Measurements from ENCODE around the gene RSPH6A. TPM values are rescaled to one million over a fixed set of nuclear protein-coding genes. Genes with fewer than 3 reads are reported as not detected.
A peak's percentile ranks its signal among the peaks of the same experiment; 100 is the strongest.

The RSPH6A gene
- total RNA-seq (2014; rRNA removed; shearing (Covaris generic)): not detected in 2 replicates
- polyA plus RNA-seq (2016; fragmentation: Nextera tagmentation; extraction: Ambion mirVana): not detected in 2 replicates

DNA sequence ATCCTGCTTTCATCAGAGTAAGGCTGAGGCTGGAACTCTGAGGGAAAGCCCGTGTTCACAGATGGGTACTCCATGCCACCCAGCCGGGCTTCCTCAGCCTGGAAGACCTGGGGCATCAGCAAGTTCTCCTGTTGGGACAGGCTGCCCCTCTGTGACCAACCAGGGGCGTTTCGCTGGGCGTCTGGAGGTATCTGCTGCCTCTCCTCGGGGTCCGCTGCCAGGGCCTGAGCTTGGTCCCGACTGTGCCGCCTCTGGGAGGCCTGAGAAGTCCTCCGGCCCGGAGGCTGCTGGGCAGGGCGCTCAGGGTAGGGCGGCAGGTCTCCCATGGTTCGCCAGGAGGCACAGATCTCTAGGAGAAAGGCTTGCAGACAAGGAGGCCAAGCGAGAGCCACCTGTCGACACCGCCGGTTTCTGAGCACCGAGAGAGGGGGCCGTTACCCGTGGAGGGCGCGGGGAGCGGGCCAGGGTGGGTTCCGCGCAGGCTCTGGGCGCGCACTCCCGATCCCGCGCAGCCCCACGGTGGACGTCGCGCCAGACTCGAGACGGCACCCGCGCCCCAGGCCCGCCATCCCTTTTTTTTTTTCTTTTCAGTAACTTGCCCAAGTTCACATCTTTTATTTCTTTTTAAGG lies at the start of gene RSPH6A:
Gene RSPH6A (minus strand): TSS at position 458 of the 630 bp plus-strand sequence. CDS start 132 bp downstream, at position 326.
- no peaks in the 10 kb centered on the region for H3K9me3 ChIP-seq (ENCODE audit: low read depth)
- no peaks in the 10 kb centered on the region for H3K9me2 ChIP-seq (ENCODE audit: insufficient read depth)
- H3K27ac ChIP-seq: no peak within 1 kb of the TSS
- no peaks in the 10 kb centered on the region for H3K36me3 ChIP-seq (ENCODE audit: low read depth)
- peaks cover 6% of the 10 kb centered on the region; the same call in 1 of the 2 replicates for H3K4me1 ChIP-seq (ENCODE audit: insufficient read depth)
- 73 to 79% methylated on average over 29 to 40 of the region's 40 CpGs for WGBS, 2 experiments (ENCODE audit: low coverage in 1 of 2, low lambda C conversion rate in 2 of 2, missing lambda C conversion rate in 2 of 2)
- H3K9ac ChIP-seq: no peak within 1 kb of the TSS
- H4K20me1 ChIP-seq (ENCODE audit: insufficient read depth): no peaks in the 10 kb centered on the region
- no peak for DNase-seq
- H3K79me2 ChIP-seq (ENCODE audit: insufficient read depth): no peaks in the 10 kb centered on the region
- no peak within 1 kb of the TSS for H2AFZ ChIP-seq
- H3K4me2 ChIP-seq (ENCODE audit: unreplicated experiment): no peak within 1 kb of the TSS
- in situ Hi-C loops (cut with MboI): no loop called here
- H3K27me3 ChIP-seq (replicated peaks; ENCODE audit: insufficient read depth): no peaks in the 10 kb centered on the region
- no peak for TF ChIP-seq EZH2phosphoT487 (IDR thresholded peaks at IDR 0.05; ENCODE audit: insufficient read depth, low read depth)
- no peak for TF ChIP-seq EZH2 (IDR thresholded peaks at IDR 0.05; ENCODE audit: insufficient read depth, poor library complexity, severe bottlenecking)
- no peaks in the 10 kb centered on the region for H3F3A ChIP-seq (ENCODE audit: insufficient read depth)
- H3K4me3 ChIP-seq: no peak within 1 kb of the TSS

DNA sequence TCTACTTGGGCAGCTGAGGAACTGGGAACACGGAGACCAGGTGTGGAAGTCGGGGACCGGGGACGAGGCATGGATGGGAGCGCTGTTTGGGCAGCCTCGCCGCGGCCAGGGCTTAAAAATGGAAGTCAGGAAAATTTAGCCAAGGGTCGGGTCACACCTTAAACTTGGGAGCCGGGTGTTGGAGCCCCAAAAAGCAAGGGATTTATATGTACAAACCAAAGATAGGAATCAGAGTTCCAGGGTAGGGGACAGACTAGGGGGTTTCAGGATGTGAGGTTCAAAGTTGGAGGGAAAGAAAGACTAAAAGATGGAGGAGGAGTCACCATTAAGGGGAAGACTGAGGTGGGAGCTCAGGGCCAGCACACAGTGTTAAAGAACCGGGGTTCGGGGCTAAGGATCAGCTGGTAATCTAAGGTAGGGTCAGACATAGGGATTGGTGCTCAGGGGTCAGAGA lies 49.5 kb upstream of the RSPH6A start:
- peak overlapping the region; percentile 91; the same call in 1 of the 2 replicates for H2AFZ ChIP-seq
- H3K79me2 ChIP-seq (ENCODE audit: insufficient read depth): peaks cover 30% of the 10 kb centered on the region
- no peak overlapping the region for H3K4me3 ChIP-seq
- H4K20me1 ChIP-seq (ENCODE audit: insufficient read depth): no peaks in the 10 kb centered on the region
- 18 to 20% methylated on average over 12 of the region's 12 CpGs for WGBS, 2 experiments (ENCODE audit: low coverage in 1 of 2, low lambda C conversion rate in 2 of 2, missing lambda C conversion rate in 2 of 2)
- in situ Hi-C loops (cut with MboI): no loop called here
- TF ChIP-seq EZH2phosphoT487 (IDR thresholded peaks at IDR 0.05; ENCODE audit: insufficient read depth, low read depth) (no peak), EZH2 (IDR thresholded peaks at IDR 0.05; ENCODE audit: insufficient read depth, poor library complexity, severe bottlenecking) (peak; percentile 92)
- H3K4me2 ChIP-seq (ENCODE audit: unreplicated experiment): no peak overlapping the region
- H3F3A ChIP-seq (ENCODE audit: insufficient read depth): peaks cover 10% of the 10 kb centered on the region; the same call in 1 of the 2 replicates
- H3K36me3 ChIP-seq (ENCODE audit: low read depth): 0 out of 2 replicates have a peak, but pooled peaks cover 5% of the 10 kb centered on the region
- DNase-seq: no peak
- peaks cover 10% of the 10 kb centered on the region; the same call in 1 of the 2 replicates for H3K4me1 ChIP-seq (ENCODE audit: insufficient read depth)
- H3K9me3 ChIP-seq (ENCODE audit: low read depth): no peaks in the 10 kb centered on the region
- H3K9me2 ChIP-seq (ENCODE audit: insufficient read depth): no peaks in the 10 kb centered on the region
- no peak overlapping the region for H3K9ac ChIP-seq
- H3K27me3 ChIP-seq (replicated peaks; ENCODE audit: insufficient read depth): peaks cover 27% of the 10 kb centered on the region
- H3K27ac ChIP-seq: no peak overlapping the region

DNA sequence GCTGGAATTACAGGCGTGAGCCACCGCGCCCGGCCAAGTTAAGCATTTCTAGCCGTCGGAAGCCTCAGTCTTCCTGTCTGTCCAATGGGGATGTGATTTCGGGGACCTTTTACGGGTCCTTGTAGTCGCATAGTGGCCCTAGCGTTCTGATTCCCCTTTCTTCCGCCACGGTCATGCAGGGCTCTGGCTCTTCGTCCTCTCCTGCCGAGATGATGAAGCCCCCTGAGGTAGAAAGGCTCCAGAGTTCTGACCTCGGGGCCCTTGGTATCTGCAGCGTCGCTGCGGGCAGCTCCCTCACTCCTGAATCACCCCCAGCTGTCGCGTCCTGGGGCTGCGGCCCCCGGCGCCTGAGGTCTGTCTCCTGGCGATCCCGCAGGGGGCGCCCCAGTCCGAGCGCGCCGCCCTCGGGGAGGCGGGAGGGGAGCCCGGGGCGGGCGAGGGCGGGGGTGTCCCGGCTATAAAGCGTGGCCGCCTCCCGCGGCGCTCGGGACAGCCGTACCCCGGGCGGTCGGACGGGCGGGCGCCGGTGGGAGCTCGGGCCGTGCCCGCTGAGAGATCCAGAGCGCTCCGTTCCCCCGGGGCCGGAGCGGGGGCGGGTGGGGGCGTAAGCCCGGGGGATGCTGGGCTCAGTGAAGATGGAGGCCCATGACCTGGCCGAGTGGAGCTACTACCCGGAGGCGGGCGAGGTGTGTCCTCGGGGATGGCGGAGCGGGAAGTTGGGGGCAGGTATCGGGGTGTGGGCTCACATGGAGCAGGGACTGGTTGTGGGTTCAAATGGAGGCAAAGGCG lies 48.9 kb upstream of the RSPH6A start, which contains the start of gene FOXA3:
Gene FOXA3 (plus strand): TSS at position 487 of the 789 bp plus-strand sequence. CDS start 131 bp downstream, at position 618.
- WGBS, 2 experiments (ENCODE audit: low coverage in 1 of 2, low lambda C conversion rate in 2 of 2, missing lambda C conversion rate in 2 of 2): 5% methylated on average over 35 to 58 of the region's 71 CpGs
- peaks cover 10% of the 10 kb centered on the region; the same call in 1 of the 2 replicates for H3F3A ChIP-seq (ENCODE audit: insufficient read depth)
- H3K36me3 ChIP-seq (ENCODE audit: low read depth): peaks cover 10% of the 10 kb centered on the region; the same call in 1 of the 2 replicates
- no peaks in the 10 kb centered on the region for H3K9me3 ChIP-seq (ENCODE audit: low read depth)
- H3K4me2 ChIP-seq (ENCODE audit: unreplicated experiment): peak within 1 kb of the TSS; percentile 72
- TF ChIP-seq EZH2phosphoT487 (IDR thresholded peaks at IDR 0.05; ENCODE audit: insufficient read depth, low read depth) (no peak; the same call in 1 of the 2 replicates), EZH2 (IDR thresholded peaks at IDR 0.05; ENCODE audit: insufficient read depth, poor library complexity, severe bottlenecking) (peak; percentile 91)
- H4K20me1 ChIP-seq (ENCODE audit: insufficient read depth): no peaks in the 10 kb centered on the region
- no peak within 1 kb of the TSS for H3K27ac ChIP-seq
- in situ Hi-C loops (cut with MboI): no loop called here
- peak; percentile 62 for DNase-seq
- H2AFZ ChIP-seq: peak within 1 kb of the TSS; percentile 91
- peaks cover 10% of the 10 kb centered on the region; the same call in 1 of the 2 replicates for H3K4me1 ChIP-seq (ENCODE audit: insufficient read depth)
- H3K4me3 ChIP-seq: peak within 1 kb of the TSS; percentile 61
- H3K9me2 ChIP-seq (ENCODE audit: insufficient read depth): no peaks in the 10 kb centered on the region
- H3K27me3 ChIP-seq (replicated peaks; ENCODE audit: insufficient read depth): peaks cover 27% of the 10 kb centered on the region
- peaks cover 36% of the 10 kb centered on the region for H3K79me2 ChIP-seq (ENCODE audit: insufficient read depth)
- no peak within 1 kb of the TSS for H3K9ac ChIP-seq

DNA sequence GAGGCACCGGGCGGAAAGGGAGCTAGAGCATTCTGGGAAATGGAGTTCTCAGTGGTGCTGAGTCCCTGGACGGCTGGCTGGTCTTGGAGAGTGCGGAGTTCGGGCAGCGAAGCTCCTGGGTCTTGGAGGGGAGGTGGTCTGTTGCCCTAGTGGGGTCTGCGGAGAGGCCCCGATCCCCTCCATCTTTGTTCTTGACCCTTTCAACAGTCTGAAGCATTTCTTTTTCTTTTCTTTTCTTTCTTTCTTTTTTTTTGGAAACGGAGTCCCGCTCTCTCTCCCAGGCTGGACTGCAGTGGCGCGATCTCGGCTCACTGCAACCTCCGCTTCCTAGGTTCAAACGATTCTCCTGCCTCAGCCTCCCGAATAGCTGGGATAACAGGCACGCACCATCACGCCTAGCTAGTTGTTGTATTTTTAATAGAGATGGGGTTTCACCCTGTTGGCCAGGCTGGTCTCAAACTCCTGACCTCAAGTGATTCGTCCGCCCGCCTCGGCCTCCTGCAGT lies 48.3 kb upstream of the RSPH6A start:
- H3F3A ChIP-seq (ENCODE audit: insufficient read depth): peaks cover 10% of the 10 kb centered on the region; the same call in 1 of the 2 replicates
- peak overlapping the region; percentile 91 for H2AFZ ChIP-seq
- no peak overlapping the region for H3K27ac ChIP-seq
- no peak overlapping the region for H3K9ac ChIP-seq
- no peaks in the 10 kb centered on the region for H3K9me2 ChIP-seq (ENCODE audit: insufficient read depth)
- H3K27me3 ChIP-seq (replicated peaks; ENCODE audit: insufficient read depth): peaks cover 27% of the 10 kb centered on the region
- peak overlapping the region; percentile 72 for H3K4me2 ChIP-seq (ENCODE audit: unreplicated experiment)
- peaks cover 10% of the 10 kb centered on the region; the same call in 1 of the 2 replicates for H3K4me1 ChIP-seq (ENCODE audit: insufficient read depth)
- H4K20me1 ChIP-seq (ENCODE audit: insufficient read depth): no peaks in the 10 kb centered on the region
- peaks cover 42% of the 10 kb centered on the region for H3K79me2 ChIP-seq (ENCODE audit: insufficient read depth)
- WGBS, 2 experiments (ENCODE audit: low coverage in 1 of 2, low lambda C conversion rate in 2 of 2, missing lambda C conversion rate in 2 of 2): 1 to 2% methylated on average over 21 to 22 of the region's 22 CpGs
- in situ Hi-C loops (cut with MboI): no loop called here
- TF ChIP-seq EZH2phosphoT487 (IDR thresholded peaks at IDR 0.05; ENCODE audit: insufficient read depth, low read depth) (0 out of 2 replicates have a peak, but pooled peaks have one; percentile 35), EZH2 (IDR thresholded peaks at IDR 0.05; ENCODE audit: insufficient read depth, poor library complexity, severe bottlenecking) (no peak)
- H3K9me3 ChIP-seq (ENCODE audit: low read depth): no peaks in the 10 kb centered on the region
- H3K36me3 ChIP-seq (ENCODE audit: low read depth): peaks cover 10% of the 10 kb centered on the region; the same call in 1 of the 2 replicates
- DNase-seq: no peak
- H3K4me3 ChIP-seq: peak overlapping the region; percentile 61

Data from GM23248 (cell line).